K562 (cell line): ENCODE measurements around the gene HDLBP. TPM values are rescaled to one million over a fixed set of nuclear protein-coding genes. Genes with fewer than 3 reads are reported as not detected.

Experiments
- HMG20A ChIP-seq: fragments of 450-650 bp; formaldehyde crosslinking; conservative IDR thresholded peaks from 2 replicates; pipeline ENCODE4 v1.4.0; 2020; ENCODE audit warnings: mild to moderate bottlenecking, mixed read lengths
- RREB1 ChIP-seq: fragments of 250-450 bp; sonication (Bioruptor Pico); IDR thresholded peaks from 2 replicates; pipeline ENCODE4 v1.4.0; 2020
- SRSF7 ChIP-seq: fragments of 200-400 bp; formaldehyde crosslinking; optimal IDR thresholded peaks from 2 replicates; pipeline ENCODE3; 2017; ENCODE audit warnings: mild to moderate bottlenecking, low read depth, low read length
- ZNF318 ChIP-seq, 2 experiments: fragments of 450-650 bp; IDR thresholded peaks; 2 replicates each; pipeline ENCODE4 v1.6.1; 2016; ENCODE audit warnings: mild to moderate bottlenecking in 2 of 2, borderline replicate concordance in 1 of 2, low read depth in 1 of 2, moderate library complexity in 1 of 2
- ZNF609 ChIP-seq: sonication (generic); formaldehyde crosslinking; IDR thresholded peaks from 2 replicates; pipeline ENCODE4 v1.8.1; 2023; ENCODE audit warnings: missing genetic modification reagents, mild to moderate bottlenecking, borderline replicate concordance
- polyA plus RNA-seq, 8 experiments: library from polyadenylated mRNA; depleted of rRNA in 4 of 8; stranded (reverse) in 5 of 8; unstranded in 3 of 8; fragments of >200 nt; fragmentation: Nextera tagmentation in 2 of 8; fragmentation: Illumina TruSeq in 1 of 8; extraction: Ambion mirVana in 2 of 8; extraction: Trizol in 1 of 8; gene quantifications; 2 replicates each; pipeline versions ENCODE4 v1.2.1 to v1.2.3, GENCODE V29; 2011 to 2014; ENCODE audit warnings: inconsistent platforms in 1 of 8, missing spikeins in 1 of 8
- total RNA-seq, 7 experiments: library from RNA; depleted of rRNA in 6 of 7; stranded (reverse); fragments of >200 nt in 6 of 7; fragmentation: Illumina TruSeq in 2 of 7; extraction: Trizol in 2 of 7; gene quantifications; 2 replicates each; pipeline versions ENCODE4 v1.2.1 to v1.2.3, GENCODE V29; 2011 to 2021; ENCODE audit warnings: low replicate concordance in 1 of 7

HDLBP gene
- total and polyA plus RNA-seq, 9 of the 15 experiments (the other 6 are each of a cell fraction or from before 2014, with no cell fraction given), result 24.4 to 378 (median 146) TPM

GRCh38 chr2:241307055-241307454 lies 8.4 kb downstream of the HDLBP start (continued):
- TF ChIP-seq RREB1 (CRISPR knock-in tag) (no peak), SRSF7 (no peak), ZNF609 (CRISPR knock-in tag) (no peak), HMG20A (CRISPR knock-in tag) (no peak), ZNF318 (IDR thresholded peaks at IDR 0.05; ENCODE audit: borderline replicate concordance in 1 of 2, low read depth in 1 of 2) (no peak)
